Kidney (tissue), 14 donors: ENCODE data around the gene TMEM131. TPM values are rescaled to one million over a fixed set of nuclear protein-coding genes. Genes with fewer than 3 reads are reported as not detected.
"Not testable (repeated sequence)": the region's sequence is repeated elsewhere in the genome, so short reads cannot be mapped to it uniquely, and the experiment has no call there.

Experiments used
- DNase-seq, 5 donors: peaks; one replicate each; pipeline ENCODE4 v3.0.0-alpha.2; 2013 to 2020
- FAIRE-seq: peaks from 2 replicates; lab custom pipeline; 2012; peaks lifted over from hg19 to GRCh38; lab: Jason Lieb, UNC
- H3K27ac ChIP-seq, 2 donors: one replicate each; pipeline ENCODE4 v1.7.0; 2013; ENCODE audit warnings: low read depth in 2 of 2, low read length in 2 of 2, inconsistent platforms in 1 of 2
- H3K27me3 ChIP-seq: one replicate; pipeline ENCODE4 v1.7.1; 2013; ENCODE audit warnings: low read length, inconsistent platforms; ENCODE audit not compliant: control insufficient read depth, insufficient read depth
- H3K36me3 ChIP-seq, 3 donors: one replicate each; pipeline versions ENCODE4 v1.7.0 to v1.7.1; 2013; ENCODE audit warnings: low read length in 3 of 3, control low read depth in 1 of 3, inconsistent platforms in 1 of 3; ENCODE audit not compliant: insufficient read depth in 3 of 3, control insufficient read depth in 2 of 3
- H3K4me1 ChIP-seq, 3 donors: one replicate each; pipeline versions ENCODE4 v1.7.0 to v1.7.1; 2013; ENCODE audit warnings: low read length in 3 of 3, inconsistent platforms in 1 of 3, low read depth in 1 of 3; ENCODE audit not compliant: control insufficient read depth in 2 of 3, insufficient read depth in 2 of 3
- H3K4me3 ChIP-seq, 3 donors: one replicate each; pipeline versions ENCODE4 v1.7.0 to v1.8.1; 2013; ENCODE audit warnings: low read length in 3 of 3, control low read depth in 1 of 3, inconsistent platforms in 1 of 3
- H3K9ac ChIP-seq, 3 donors: one replicate each; pipeline versions ENCODE4 v1.7.0 to v1.7.1; 2013; ENCODE audit warnings: low read length in 3 of 3, control low read depth in 1 of 3, inconsistent platforms in 1 of 3
- H3K9me3 ChIP-seq, 3 donors: one replicate each; pipeline versions ENCODE4 v1.7.0 to v1.7.1; 2013; ENCODE audit warnings: low read length in 3 of 3, control low read depth in 1 of 3, inconsistent platforms in 1 of 3; ENCODE audit not compliant: control insufficient read depth in 2 of 3, insufficient read depth in 1 of 3
- intact Hi-C: fragments of 100-400 bp; cut with DNase I; formaldehyde crosslinking; loops from one replicate; pipeline ENCODE4 v1.11.1; 2022
- polyA plus RNA-seq: library from polyadenylated mRNA; stranded (reverse); fragments of 350-450 nt; fragmentation: Illumina TruSeq; extraction: RNeasy Lipid Tissue Mini Kit (QIAGEN cat#74804); gene quantifications from one replicate; pipeline ENCODE4 v1.2.3, GENCODE V29; 2014; ENCODE audit warnings: low read depth, low replicate concordance; ENCODE audit not compliant: insufficient read depth
- total RNA-seq: library from RNA; stranded (reverse); fragmentation: NEBNext Ultra II Directional; extraction: Animal tissue kit (Norgen Biotek cat#: 25700); gene quantifications from one replicate; pipeline ENCODE4 v1.2.1, GENCODE V29; 2021
- TF ChIP-seq, protein P1 (sequence below): IDR thresholded peaks from 3 replicates; pipeline ENCODE4 v1.5.1; 2012; ENCODE audit warnings: mild to moderate bottlenecking, moderate library complexity, borderline replicate concordance; ENCODE audit not compliant: insufficient read depth; ENCODE audit errors: extremely low read depth
- donor health status: control.
- donor health status: control.
- donor health status: control.
- donor health status: control.
- donor health status: control.
- donor health status: DM: yes; HTN: yes; CAD: no.
- donor health status: Normal renal cell carcinoma (clear cell type).

TMEM131 gene
- total and polyA plus RNA-seq, 2 donors from 2014 or later: 8.0 to 38.4 TPM

DNA sequence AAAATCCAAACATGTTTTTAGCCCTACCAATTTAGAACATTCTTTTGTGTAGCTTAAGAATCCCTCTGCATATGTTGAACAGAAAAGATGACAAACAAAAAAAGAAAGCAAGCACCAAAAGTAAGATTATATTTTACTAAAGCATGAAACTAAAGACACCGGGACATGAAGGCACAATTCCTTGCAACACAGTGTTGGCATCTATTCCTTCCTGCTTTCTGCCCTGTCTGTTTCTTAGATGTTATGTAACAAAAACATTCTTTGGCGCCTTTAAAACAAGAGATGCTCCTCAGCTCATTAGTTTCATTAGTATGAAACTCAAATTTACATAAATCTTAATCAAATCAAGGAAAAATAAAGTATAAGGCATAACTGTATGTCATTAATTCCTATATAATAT, 106.6 kb downstream of the TMEM131 start:
- Histone ChIP-seq H3K27me3 (no peaks in the 10 kb centered on the region), H3K4me3 (no peak overlapping the region), H3K4me1 (no peaks in the 10 kb centered on the region), H3K27ac (no peak overlapping the region), H3K9me3 (peaks cover 0 to 10% (median 3%) of the 10 kb centered on the region in 3 donors), H3K36me3 (peaks cover 8 to 14% (median 8%) of the 10 kb centered on the region in 3 donors), H3K9ac (no peak overlapping the region)
- FAIRE-seq (peak; percentile 57), DNase-seq (no peak)
- intact Hi-C loops: no loop called here
- TF ChIP-seq, protein P1, sequence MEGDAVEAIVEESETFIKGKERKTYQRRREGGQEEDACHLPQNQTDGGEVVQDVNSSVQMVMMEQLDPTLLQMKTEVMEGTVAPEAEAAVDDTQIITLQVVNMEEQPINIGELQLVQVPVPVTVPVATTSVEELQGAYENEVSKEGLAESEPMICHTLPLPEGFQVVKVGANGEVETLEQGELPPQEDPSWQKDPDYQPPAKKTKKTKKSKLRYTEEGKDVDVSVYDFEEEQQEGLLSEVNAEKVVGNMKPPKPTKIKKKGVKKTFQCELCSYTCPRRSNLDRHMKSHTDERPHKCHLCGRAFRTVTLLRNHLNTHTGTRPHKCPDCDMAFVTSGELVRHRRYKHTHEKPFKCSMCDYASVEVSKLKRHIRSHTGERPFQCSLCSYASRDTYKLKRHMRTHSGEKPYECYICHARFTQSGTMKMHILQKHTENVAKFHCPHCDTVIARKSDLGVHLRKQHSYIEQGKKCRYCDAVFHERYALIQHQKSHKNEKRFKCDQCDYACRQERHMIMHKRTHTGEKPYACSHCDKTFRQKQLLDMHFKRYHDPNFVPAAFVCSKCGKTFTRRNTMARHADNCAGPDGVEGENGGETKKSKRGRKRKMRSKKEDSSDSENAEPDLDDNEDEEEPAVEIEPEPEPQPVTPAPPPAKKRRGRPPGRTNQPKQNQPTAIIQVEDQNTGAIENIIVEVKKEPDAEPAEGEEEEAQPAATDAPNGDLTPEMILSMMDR: no peak

DNA sequence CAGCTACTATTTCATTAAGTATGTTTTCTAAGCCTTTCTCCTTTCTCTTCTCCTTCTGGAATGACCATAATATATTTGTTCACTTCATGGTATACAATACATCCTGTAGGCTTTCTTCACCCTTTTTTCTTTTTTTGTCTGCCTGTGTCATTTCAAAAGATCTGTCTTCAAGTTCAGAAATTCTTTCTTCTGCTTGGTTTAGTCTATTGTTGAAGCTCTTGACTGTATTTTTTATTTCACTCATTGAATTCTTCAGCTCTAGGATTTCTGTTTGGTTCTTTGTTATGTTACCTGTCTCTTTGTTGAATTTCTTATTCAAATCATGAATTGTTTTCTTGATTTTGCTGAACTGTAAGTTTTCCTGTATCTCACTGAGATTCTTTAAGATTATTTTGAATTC, 109.9 kb downstream of the TMEM131 start:
- TF ChIP-seq, protein P1: no peak
- peaks cover 8 to 14% (median 8%) of the 10 kb centered on the region in 3 donors for H3K36me3 ChIP-seq
- no peaks in the 10 kb centered on the region for H3K4me1 ChIP-seq
- no peak overlapping the region for H3K27ac ChIP-seq
- H3K9me3 ChIP-seq: peaks cover 0 to 10% (median 3%) of the 10 kb centered on the region in 3 donors
- H3K9ac ChIP-seq: no peak overlapping the region
- no peak overlapping the region for H3K4me3 ChIP-seq
- no peaks in the 10 kb centered on the region for H3K27me3 ChIP-seq
- FAIRE-seq (no peak), DNase-seq (no peak)
- intact Hi-C loops: no loop called here

DNA sequence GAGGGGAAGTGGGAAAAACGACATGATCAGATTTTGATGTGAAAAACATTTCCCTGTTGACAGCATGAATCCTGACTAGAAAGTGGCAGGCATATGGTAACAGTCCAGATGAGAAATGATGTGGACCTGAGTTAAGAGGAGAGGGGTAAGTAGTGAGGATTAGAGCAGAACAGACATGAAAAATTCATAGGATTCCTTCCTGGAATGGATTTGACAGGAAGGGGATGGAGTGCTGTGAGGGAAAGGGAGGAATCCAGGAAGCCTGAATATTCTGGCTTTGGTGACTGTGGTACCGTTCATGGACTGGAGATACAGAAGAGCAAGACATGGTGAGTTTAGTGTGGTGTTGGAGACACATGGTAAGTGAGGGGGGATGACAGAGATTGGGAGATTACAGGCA, 115.4 kb downstream of the TMEM131 start:
- Histone ChIP-seq H3K9me3 (peaks cover 0 to 3% (median 0%) of the 10 kb centered on the region in 3 donors), H3K27me3 (no peaks in the 10 kb centered on the region), H3K4me3 (no peak overlapping the region), H3K4me1 (no peaks in the 10 kb centered on the region), H3K36me3 (no peaks in the 10 kb centered on the region), H3K27ac (no peak overlapping the region), H3K9ac (no peak overlapping the region)
- DNase-seq (no peak), FAIRE-seq (no peak)
- intact Hi-C loops: no loop called here
- TF ChIP-seq, protein P1: no peak

DNA sequence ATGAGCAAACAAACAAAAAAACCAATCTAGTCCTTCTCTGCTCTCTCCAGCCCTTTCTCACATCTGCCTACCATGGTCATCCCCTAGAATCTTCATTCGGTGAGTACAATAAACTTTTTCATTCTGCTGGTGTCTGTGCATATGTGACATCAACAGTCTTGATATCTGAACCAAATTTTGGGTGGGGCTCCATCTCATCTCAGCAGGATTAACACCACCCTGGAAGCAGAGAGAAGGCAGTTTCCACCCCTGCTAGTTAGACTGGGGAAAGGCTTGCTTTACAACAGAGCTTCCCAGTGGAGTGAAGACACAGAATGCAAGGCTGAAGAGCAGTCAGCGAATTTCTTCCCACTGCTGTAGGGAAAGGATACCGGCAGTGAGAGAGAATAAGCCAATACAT, 116.9 kb downstream of the TMEM131 start:
- no peak for FAIRE-seq

DNA sequence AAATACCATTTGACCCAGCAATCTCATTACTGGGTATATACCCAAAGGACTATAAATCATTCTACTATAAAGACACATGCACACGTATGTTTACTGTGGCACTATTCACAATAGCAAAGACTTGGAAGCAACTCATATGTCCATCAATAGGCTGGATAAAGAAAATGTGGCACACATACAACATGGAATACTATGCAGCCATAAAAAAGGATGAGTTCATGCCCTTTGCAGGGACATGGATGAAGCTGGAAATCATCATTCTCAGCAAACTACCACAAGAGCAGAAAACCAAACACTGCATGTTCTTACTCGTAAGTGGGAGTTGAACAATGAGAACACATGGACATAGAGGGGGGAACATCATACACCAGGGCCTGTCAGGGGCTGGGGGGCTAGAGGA, 117.4 kb downstream of the TMEM131 start:
- H3K9ac ChIP-seq, H3K36me3 ChIP-seq, H3K9me3 ChIP-seq, H3K4me3 ChIP-seq, DNase-seq, H3K27ac ChIP-seq, intact Hi-C loops, H3K4me1 ChIP-seq, H3K27me3 ChIP-seq, FAIRE-seq: not testable (repeated sequence)

More for the DNA sequence above, 116.9 kb downstream of the TMEM131 start:
- no peak overlapping the region for H3K9ac ChIP-seq
- H3K4me1 ChIP-seq: no peaks in the 10 kb centered on the region
- no peak overlapping the region for H3K4me3 ChIP-seq
- no peaks in the 10 kb centered on the region for H3K36me3 ChIP-seq
- TF ChIP-seq, protein P1: no peak
- intact Hi-C loops: no loop called here
- H3K27me3 ChIP-seq: no peaks in the 10 kb centered on the region
- H3K9me3 ChIP-seq: peaks cover 0 to 3% (median 0%) of the 10 kb centered on the region in 3 donors
- no peak for DNase-seq
- H3K27ac ChIP-seq: no peak overlapping the region
